NCI-H526 (cell line): ENCODE data around the gene VEPH1.
"Not testable (repeated sequence)": the region's sequence is repeated elsewhere in the genome, so short reads cannot be mapped to it uniquely, and the experiment has no call there.

Experiments used
- DNase-seq, 2 experiments: peaks; one replicate each; lab custom pipeline; 2025; lab: John Stamatoyannopoulos, UW

The VEPH1 gene

DNA sequence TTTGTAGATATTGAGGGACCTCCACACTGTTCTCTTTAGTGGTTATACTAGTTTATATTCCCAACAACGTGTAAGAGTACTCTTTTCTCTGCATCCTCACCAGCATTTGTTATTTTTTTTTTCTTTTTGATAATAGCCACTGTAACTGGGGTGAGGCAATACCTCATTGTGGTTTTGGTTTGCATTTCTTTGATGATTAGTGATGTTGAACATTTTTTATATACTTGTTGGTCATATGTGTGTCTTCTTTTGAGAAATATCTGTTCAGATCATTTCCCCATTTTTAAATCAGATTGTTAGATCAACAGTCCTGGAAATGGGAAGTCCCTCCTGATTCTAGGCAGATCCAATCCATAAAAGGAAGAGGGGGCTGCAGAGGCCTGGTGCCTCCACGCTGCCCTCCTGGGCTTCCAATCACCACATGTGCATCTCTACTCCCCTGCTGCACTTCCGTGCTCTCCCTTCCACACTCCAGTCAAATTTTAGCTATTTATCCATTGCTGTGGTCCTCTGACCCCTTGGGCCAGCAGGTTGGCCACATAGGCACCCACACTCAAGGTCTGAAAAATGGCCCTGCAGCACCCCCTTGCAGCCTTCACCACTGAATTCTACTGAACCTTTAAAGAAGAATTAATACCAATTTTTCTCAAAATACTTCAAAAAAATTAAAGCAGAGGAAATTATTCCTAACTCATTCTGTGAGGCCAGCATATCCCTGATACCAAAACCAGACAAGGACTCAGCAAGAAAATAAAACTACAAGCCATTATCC, 154.7 kb downstream of the VEPH1 start:
- not testable (repeated sequence) for DNase-seq

DNA sequence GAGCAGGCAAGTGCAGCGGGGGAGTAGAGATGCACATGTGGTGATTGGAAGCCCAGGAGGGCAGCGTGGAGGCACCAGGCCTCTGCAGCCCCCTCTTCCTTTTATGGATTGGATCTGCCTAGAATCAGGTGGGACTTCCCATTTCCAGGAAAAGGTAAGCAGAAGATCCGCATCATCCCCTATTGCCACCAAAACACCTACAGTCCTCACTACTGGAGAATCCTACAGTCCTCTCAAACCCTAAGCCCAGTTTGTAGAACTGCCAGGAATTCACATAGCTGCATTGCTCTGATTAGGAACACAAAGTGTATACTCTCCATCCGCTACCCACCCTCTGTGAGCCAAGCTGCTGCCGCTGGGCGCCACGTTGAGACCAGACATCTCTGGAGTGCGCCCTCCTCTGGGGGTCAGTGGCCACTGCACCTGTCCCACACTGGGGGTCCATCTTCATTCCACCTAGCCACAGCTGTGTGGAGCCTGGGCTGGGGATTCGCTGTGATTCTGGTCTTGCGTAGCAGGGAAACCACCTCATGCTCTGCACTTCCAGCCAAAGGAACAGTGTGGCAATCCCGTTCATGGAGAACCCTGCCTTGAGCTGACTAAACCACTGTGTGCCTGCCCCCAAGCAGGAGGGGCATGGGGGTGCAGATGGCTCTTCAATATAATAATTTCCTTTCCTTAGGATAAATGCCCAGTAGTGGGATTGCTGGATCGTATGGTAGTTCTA, 155.5 kb downstream of the VEPH1 start:
- DNase-seq, result peak in 1 of 2 experiments; percentile 18

DNA sequence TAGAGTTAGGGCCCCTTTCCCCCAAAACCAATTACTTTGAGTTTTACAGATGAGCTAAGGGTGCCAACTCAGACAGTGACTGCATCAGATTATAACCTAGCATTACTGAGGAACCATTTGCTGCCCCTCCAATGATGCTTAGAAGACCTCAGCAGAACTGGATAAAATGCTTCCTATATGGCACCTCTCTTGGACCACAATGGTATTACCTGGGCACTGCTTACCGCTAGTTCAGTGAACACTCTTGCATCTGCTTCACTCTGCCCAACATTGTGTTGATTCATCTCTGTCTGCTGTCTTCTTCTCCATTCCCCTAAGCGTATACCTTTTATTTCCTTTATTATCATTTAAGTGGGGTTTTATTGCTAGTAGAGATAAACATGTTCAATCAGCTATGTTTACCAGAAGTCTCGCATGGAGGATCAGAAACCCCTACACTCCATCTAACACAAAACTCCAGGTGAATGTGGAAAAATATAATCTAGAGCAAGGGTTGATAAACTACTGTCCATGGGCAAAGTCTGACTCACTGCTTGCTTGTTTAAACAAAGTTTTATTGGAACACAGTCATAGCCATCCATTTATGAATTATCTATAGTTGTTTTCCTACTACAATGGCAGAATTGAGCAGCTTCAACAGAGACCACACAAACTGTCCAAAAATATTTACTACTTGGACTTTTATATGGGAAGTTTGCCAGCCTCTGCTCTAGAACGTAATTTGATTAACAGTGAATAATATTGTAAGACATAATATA, 166.8 kb downstream of the VEPH1 start:
- DNase-seq, result no peak

DNA sequence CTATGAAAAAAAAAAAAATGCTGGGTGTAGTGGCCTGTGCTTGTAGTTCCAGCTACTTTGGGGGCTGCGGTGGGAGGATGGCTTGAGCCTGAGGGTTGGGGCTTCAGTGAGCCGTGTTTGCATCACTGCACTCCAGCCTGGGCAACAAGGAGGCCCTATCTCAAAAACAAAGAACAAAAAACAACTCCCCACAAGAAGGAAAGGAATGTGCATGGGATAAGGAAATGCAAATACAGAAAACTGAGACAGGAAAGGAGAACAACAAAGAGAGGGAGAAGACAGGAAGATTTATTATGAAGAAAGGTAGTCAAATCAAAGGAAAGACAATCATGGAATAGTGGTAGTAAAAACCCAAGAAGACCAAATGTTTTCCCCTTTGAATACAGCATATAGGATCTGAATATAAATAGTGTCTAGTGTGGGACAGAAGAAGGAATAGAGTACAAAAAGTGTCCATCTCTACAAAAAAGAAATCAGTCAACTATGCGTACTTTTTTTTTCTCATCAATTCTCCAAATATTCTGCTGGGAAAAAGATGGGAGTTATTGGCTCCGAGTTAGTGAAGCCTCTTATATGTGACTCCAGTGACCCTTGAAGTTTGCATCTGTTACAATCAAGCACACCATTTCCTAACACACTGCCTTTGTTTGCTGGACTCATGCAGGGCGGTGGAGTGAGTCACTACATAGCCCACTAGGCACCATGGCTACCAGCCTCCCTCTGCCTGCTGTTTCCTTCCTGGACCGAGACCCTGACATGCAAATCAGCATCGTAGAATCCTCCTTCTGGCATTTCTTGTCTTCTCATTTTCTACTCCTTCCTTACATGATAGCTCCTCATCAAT, 167.8 kb downstream of the VEPH1 start:
- DNase-seq, result peak in 1 of 2 experiments; percentile 14

- DNase-seq, result no peak
Measured at GRCh38 chr3:157333551-157333991, 169.6 kb downstream of the VEPH1 start.

GRCh38 chr3:157330206-157330605, 173.0 kb downstream of the VEPH1 start:
- no peak for DNase-seq

DNA sequence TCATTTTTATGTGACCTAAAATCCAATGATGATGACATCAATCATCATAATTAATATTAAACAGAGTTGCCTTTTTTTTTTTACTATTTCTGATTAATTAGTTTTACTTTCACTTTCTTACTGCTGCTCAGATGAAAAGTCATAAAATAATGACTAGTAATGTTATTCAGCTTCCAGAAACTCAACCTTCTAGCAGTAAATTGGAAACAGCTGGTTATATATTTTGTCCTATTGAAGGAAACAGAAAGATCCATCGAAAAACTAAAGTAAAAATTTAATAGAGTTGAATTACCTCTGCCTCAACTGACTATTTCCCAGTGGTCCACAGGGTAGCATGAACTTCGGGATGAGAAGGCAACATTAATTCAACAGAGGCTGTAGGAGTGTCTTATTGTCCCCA, 173.7 kb downstream of the VEPH1 start:
- no peak for DNase-seq

- no peak for DNase-seq
Measured at GRCh38 chr3:157327837-157328236, 175.4 kb downstream of the VEPH1 start.

- no peak for DNase-seq
Measured at GRCh38 chr3:157327018-157327417, 176.2 kb downstream of the VEPH1 start.

DNA sequence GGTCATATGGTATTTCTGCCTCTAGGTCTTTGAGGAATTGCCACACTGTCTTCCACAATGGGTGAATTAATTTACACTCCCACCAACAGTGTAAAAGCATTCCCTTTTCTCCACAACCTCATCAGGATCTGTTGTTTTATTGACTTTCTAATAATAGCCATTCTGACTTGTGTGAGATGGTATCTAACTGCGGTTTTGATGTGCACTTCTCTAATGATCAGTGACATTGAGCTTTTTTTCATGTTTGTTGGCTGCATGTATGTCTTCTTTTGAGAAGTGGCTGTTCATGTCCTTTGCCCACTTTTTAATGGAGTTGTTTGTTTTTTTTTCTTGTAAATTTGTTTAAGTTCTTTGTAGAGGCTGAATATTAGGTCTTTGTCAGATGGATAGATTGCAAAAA, 178.3 kb downstream of the VEPH1 start:
- DNase-seq, result not testable (repeated sequence)

GRCh38 chr3:157323360-157323759, 179.9 kb downstream of the VEPH1 start:
- DNase-seq, result no peak

GRCh38 chr3:157319672-157320071, 183.5 kb downstream of the VEPH1 start:
- no peak for DNase-seq

DNA sequence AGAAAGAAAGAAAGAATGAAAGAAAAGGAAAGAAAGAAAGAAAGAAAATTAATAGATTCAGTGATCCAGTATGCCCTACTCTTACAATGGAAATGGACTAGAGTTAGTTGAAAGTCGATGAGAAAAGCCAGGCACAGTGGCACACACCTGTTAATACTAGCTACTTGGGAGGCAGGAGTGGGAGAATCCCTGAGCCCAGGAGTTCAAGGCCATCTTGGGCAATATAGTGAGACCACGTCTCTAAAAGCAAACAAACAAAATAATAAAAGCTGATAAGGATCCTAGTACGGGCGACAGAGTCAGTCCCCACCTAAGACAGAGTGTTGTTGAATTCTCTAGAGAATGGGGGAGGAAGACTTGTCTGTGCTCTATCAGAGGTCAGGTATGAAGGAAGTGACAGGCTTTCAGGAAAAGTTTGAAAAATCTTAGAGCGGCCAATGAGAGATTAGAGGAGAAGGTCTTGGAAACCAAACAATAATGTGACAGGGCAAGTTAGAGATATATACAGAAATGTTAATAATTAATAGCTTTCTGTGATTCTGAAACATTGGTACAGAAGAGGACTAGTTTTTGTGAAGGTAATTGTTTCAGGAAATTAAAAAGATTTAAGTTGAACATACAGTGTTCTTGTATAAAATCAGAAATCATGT, 184.5 kb downstream of the VEPH1 start:
- DNase-seq, result no peak

DNA sequence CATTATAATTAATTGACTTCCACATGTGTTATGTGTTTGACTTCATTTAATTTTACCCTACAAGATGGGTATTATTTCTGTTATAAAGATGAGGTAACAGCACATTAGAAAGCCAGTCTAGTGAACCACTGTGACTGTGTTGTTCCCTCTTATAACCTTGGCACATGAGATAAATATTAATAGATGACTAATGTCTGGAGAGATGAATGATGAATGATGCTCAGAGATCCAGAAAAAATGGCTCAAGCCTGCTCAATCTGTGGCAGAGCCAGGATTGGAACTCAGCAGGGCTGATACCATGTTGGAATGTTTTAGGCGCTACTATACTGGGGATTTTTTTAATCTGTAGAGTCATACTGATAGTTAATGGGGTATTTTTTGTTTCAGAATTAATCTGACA, 185.3 kb downstream of the VEPH1 start:
- no peak for DNase-seq

- DNase-seq, result no peak
Measured at GRCh38 chr3:157313186-157313585, 190.0 kb downstream of the VEPH1 start.

DNA sequence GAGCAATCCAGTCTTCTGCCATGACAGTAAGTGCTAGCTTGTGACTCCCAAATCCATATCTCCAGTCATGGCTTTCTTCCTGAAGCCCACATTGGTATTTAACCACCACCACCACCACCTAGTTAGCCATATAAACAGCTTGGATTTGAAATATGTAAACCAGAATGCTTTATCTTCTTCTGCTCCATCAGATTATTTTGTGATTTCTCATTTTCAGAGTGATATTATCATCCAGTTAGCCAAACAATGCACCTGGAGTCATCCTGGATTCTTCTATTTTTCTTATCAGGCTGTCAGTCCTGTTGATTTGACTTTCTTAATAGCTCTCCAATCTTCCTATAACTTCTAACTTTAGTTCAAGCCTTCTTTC, 190.9 kb downstream of the VEPH1 start:
- no peak for DNase-seq

- no peak for DNase-seq
Measured at GRCh38 chr3:157311633-157312375, 191.4 kb downstream of the VEPH1 start.

- no peak for DNase-seq
Measured at GRCh38 chr3:157310329-157311052, 192.7 kb downstream of the VEPH1 start.

GRCh38 chr3:157306502-157306901, 196.7 kb downstream of the VEPH1 start:
- no peak for DNase-seq

GRCh38 chr3:157305392-157305791, 197.8 kb downstream of the VEPH1 start:
- DNase-seq, result no peak
